Suprapubic skin (tissue), 4 donors: ENCODE measurements around the gene STK40. TPM values are rescaled to one million over a fixed set of nuclear protein-coding genes. Genes with fewer than 3 reads are reported as not detected.

Experiments used
- DNase-seq, 2 donors: peaks; one replicate each; pipeline ENCODE4 v3.0.0-alpha.2; 2019; ENCODE audit warnings: low spot score in 2 of 2
- H3K27ac ChIP-seq: fragments of 200-600 bp; sonication (generic); one replicate; pipeline ENCODE4 v1.5.1; 2019
- H3K27me3 ChIP-seq: fragments of 200-600 bp; sonication (generic); one replicate; pipeline ENCODE4 v1.5.1; 2019
- H3K36me3 ChIP-seq: fragments of 200-600 bp; sonication (generic); one replicate; pipeline ENCODE4 v1.5.1; 2019
- H3K4me1 ChIP-seq: fragments of 200-600 bp; sonication (generic); one replicate; pipeline ENCODE4 v1.5.1; 2019
- H3K4me3 ChIP-seq: fragments of 200-600 bp; sonication (generic); one replicate; pipeline ENCODE4 v1.5.1; 2019; ENCODE audit warnings: mild to moderate bottlenecking
- H3K9me3 ChIP-seq: fragments of 200-600 bp; sonication (generic); one replicate; pipeline ENCODE4 v1.5.1; 2019
- CTCF ChIP-seq, 2 donors: fragments of 200-600 bp in 1 of 2; fragments of 450-650 bp in 1 of 2; sonication (generic) in 1 of 2; IDR thresholded peaks; one replicate each; pipeline ENCODE4 v1.5.1; 2016 to 2019; ENCODE audit warnings: antibody characterized with exemption in 2 of 2, mild to moderate bottlenecking in 1 of 2, moderate library complexity in 1 of 2
- EP300 ChIP-seq: sonication (generic); formaldehyde crosslinking; IDR thresholded peaks from one replicate; pipeline ENCODE4 v1.6.1; 2017; ENCODE audit warnings: antibody characterized with exemption
- POLR2A ChIP-seq, 2 donors: fragments of 450-650 bp; IDR thresholded peaks; one replicate each; pipeline ENCODE4 v1.6.1; 2017; ENCODE audit warnings: antibody characterized with exemption in 2 of 2, mild to moderate bottlenecking in 2 of 2, moderate library complexity in 2 of 2
- POLR2AphosphoS5 ChIP-seq, 3 donors: sonication (generic); formaldehyde crosslinking; IDR thresholded peaks; one replicate each; pipeline ENCODE4 v1.6.1; 2017; ENCODE audit warnings: antibody characterized with exemption in 3 of 3
- WGBS: methylation state at CpG from one replicate; pipeline ENCODE4 v1.1.5; 2018; 5-methylcytosine and 5-hydroxymethylcytosine counted together
- total RNA-seq, 4 donors: library from RNA; depleted of rRNA; stranded (reverse); fragments of >200 nt; gene quantifications; one replicate each; pipeline ENCODE4 v1.1.0, GENCODE V29; 2016

The STK40 gene
- total RNA-seq = 10 to 100 TPM; 29.0 to 69.5 (median 51.8) TPM

- DNase-seq = peak; percentile 99
- Histone ChIP-seq H3K27me3 (no peaks in the 10 kb centered on the region), H3K9me3 (no peaks in the 10 kb centered on the region), H3K4me3 (peak within 1 kb of the TSS; percentile 98), H3K36me3 (peaks cover 7% of the 10 kb centered on the region), H3K4me1 (peaks cover 42% of the 10 kb centered on the region), H3K27ac (peak within 1 kb of the TSS; percentile 99)
- WGBS = under 1% methylated on average over 23 of the region's 82 CpGs
- TF ChIP-seq CTCF (IDR thresholded peaks at IDR 0.05) (no peak), POLR2A (IDR thresholded peaks at IDR 0.05) (peak in 1 of 2 donors; percentile 49)
These were observed at the start of gene STK40 for GRCh38 chr1:36385410-36386264. TSS of gene STK40 (minus strand) at chr1:36385924. CDS start at chr1:36361332, 24,592 bp downstream.

- no peak overlapping the region for H3K27ac ChIP-seq
- no peaks in the 10 kb centered on the region for H3K27me3 ChIP-seq
- H3K9me3 ChIP-seq = no peaks in the 10 kb centered on the region
- 45% methylated on average over 1 of the region's 1 CpG for WGBS
- peaks cover 22% of the 10 kb centered on the region for H3K36me3 ChIP-seq
- TF ChIP-seq EP300 (no peak), CTCF (IDR thresholded peaks at IDR 0.05) (no peak), POLR2A (IDR thresholded peaks at IDR 0.05) (no peak), POLR2AphosphoS5 (IDR thresholded peaks at IDR 0.05) (no peak)
- no peak for DNase-seq
- H3K4me3 ChIP-seq = no peak overlapping the region
- no peaks in the 10 kb centered on the region for H3K4me1 ChIP-seq
These were observed 47.4 kb upstream of the STK40 start for GRCh38 chr1:36433102-36433501.

GRCh38 chr1:36432616-36433015 is 46.9 kb upstream of the STK40 start:
- no peaks in the 10 kb centered on the region for H3K4me1 ChIP-seq
- no peak overlapping the region for H3K4me3 ChIP-seq
- peaks cover 22% of the 10 kb centered on the region for H3K36me3 ChIP-seq
- H3K9me3 ChIP-seq = no peaks in the 10 kb centered on the region
- no peak for TF ChIP-seq POLR2AphosphoS5 (IDR thresholded peaks at IDR 0.05)
- no peak for TF ChIP-seq EP300
- no peak for TF ChIP-seq CTCF (IDR thresholded peaks at IDR 0.05)
- TF ChIP-seq POLR2A (IDR thresholded peaks at IDR 0.05) = no peak
- H3K27ac ChIP-seq = no peak overlapping the region
- WGBS = 67% methylated on average over 4 of the region's 4 CpGs
- no peaks in the 10 kb centered on the region for H3K27me3 ChIP-seq
- no peak for DNase-seq

GRCh38 chr1:36425791-36426190 is 40.1 kb upstream of the STK40 start:
- no peaks in the 10 kb centered on the region for H3K9me3 ChIP-seq
- TF ChIP-seq EP300 (no peak), POLR2A (IDR thresholded peaks at IDR 0.05) (no peak), CTCF (IDR thresholded peaks at IDR 0.05) (no peak), POLR2AphosphoS5 (IDR thresholded peaks at IDR 0.05) (no peak)
- H3K4me3 ChIP-seq = no peak overlapping the region
- WGBS = 52% methylated on average over 4 of the region's 4 CpGs
- H3K27me3 ChIP-seq = no peaks in the 10 kb centered on the region
- no peak for DNase-seq
- peaks cover 24% of the 10 kb centered on the region for H3K36me3 ChIP-seq
- H3K27ac ChIP-seq = no peak overlapping the region
- peaks cover 3% of the 10 kb centered on the region for H3K4me1 ChIP-seq

GRCh38 chr1:36421649-36422048 is 35.9 kb upstream of the STK40 start:
- Histone ChIP-seq H3K27me3 (no peaks in the 10 kb centered on the region), H3K4me3 (no peak overlapping the region), H3K9me3 (no peaks in the 10 kb centered on the region), H3K27ac (no peak overlapping the region), H3K36me3 (peaks cover 30% of the 10 kb centered on the region), H3K4me1 (peaks cover 14% of the 10 kb centered on the region)
- WGBS = 94% methylated on average over 7 of the region's 7 CpGs
- no peak for DNase-seq
- TF ChIP-seq POLR2A (IDR thresholded peaks at IDR 0.05) (no peak), EP300 (no peak), CTCF (IDR thresholded peaks at IDR 0.05) (no peak), POLR2AphosphoS5 (IDR thresholded peaks at IDR 0.05) (no peak)
